Smooth muscle cell (in vitro differentiated cells): ENCODE results near the gene HS6ST2. TPM values are rescaled to one million over a fixed set of nuclear protein-coding genes. Genes with fewer than 3 reads are reported as not detected.

Source experiments
- DNase-seq: peaks from one replicate; lab custom pipeline; 2025; ENCODE audit not compliant: unreplicated experiment; lab: John Stamatoyannopoulos, UW
- H2AFZ ChIP-seq: fragments of 200-600 bp; sonication (generic); 2 replicates; pipeline ENCODE4 v1.6.0; 2016; ENCODE audit warnings: antibody characterized with exemption, low read depth, mild to moderate bottlenecking
- H3F3A ChIP-seq: fragments of 200-600 bp; sonication (generic); 2 replicates; pipeline ENCODE4 v1.6.0; 2017; ENCODE audit warnings: antibody characterized with exemption, low read depth
- H3K27ac ChIP-seq: fragments of 200-600 bp; sonication (generic); 2 replicates; pipeline ENCODE4 v1.5.1; 2016; ENCODE audit warnings: low read depth, mild to moderate bottlenecking
- H3K27me3 ChIP-seq: fragments of 200-600 bp; sonication (generic); 2 replicates; pipeline ENCODE4 v1.6.1; 2016; ENCODE audit warnings: low read depth, mild to moderate bottlenecking
- H3K36me3 ChIP-seq: fragments of 200-600 bp; sonication (generic); 2 replicates; pipeline ENCODE4 v1.5.1; 2016; ENCODE audit warnings: low read depth
- H3K4me1 ChIP-seq: fragments of 200-600 bp; sonication (generic); 2 replicates; pipeline ENCODE4 v1.5.1; 2016; ENCODE audit warnings: low read depth
- H3K4me2 ChIP-seq: fragments of 200-600 bp; sonication (generic); 2 replicates; pipeline ENCODE4 v1.6.0; 2016; ENCODE audit warnings: mild to moderate bottlenecking
- H3K4me3 ChIP-seq: fragments of 200-600 bp; sonication (generic); 2 replicates; pipeline ENCODE4 v1.5.1; 2016; ENCODE audit warnings: mild to moderate bottlenecking
- H3K79me2 ChIP-seq: fragments of 200-600 bp; sonication (generic); 2 replicates; pipeline ENCODE4 v1.6.0; 2016; ENCODE audit warnings: low read depth, mild to moderate bottlenecking
- H3K9ac ChIP-seq: fragments of 200-600 bp; sonication (generic); 2 replicates; pipeline ENCODE4 v1.6.0; 2016; ENCODE audit warnings: low read depth
- H3K9me3 ChIP-seq: fragments of 200-600 bp; sonication (generic); replicated peaks from 2 replicates; pipeline ENCODE4 v1.5.1; 2016; ENCODE audit warnings: low read depth
- H4K20me1 ChIP-seq: fragments of 200-600 bp; sonication (generic); 2 replicates; pipeline ENCODE4 v1.6.0; 2016; ENCODE audit warnings: low read depth
- CTCF ChIP-seq: fragments of 200-600 bp; sonication (generic); IDR thresholded peaks from 2 replicates; pipeline ENCODE4 v1.5.1; 2017; ENCODE audit warnings: borderline replicate concordance, mild to moderate bottlenecking, antibody characterized with exemption; ENCODE audit not compliant: insufficient read depth, poor library complexity, severe bottlenecking
- WGBS: methylation state at CpG from one replicate; pipeline ENCODE4 v1.1.7; 2016; ENCODE audit warnings: low lambda C conversion rate; 5-methylcytosine and 5-hydroxymethylcytosine counted together
- polyA plus RNA-seq: library from polyadenylated mRNA; unstranded; fragments of >200 nt; fragmentation: Nextera tagmentation; extraction: Ambion mirVana; gene quantifications from 2 replicates; pipeline ENCODE4 v1.2.1, GENCODE V29; 2016
- total RNA-seq: library from RNA; depleted of rRNA; stranded (reverse); fragments of >200 nt; gene quantifications from 2 replicates; pipeline ENCODE4 v1.2.3, GENCODE V29; 2014

Gene HS6ST2
- total and polyA plus RNA-seq, 2 experiments from 2014 or later = 12.7 to 13.3 TPM

DNA sequence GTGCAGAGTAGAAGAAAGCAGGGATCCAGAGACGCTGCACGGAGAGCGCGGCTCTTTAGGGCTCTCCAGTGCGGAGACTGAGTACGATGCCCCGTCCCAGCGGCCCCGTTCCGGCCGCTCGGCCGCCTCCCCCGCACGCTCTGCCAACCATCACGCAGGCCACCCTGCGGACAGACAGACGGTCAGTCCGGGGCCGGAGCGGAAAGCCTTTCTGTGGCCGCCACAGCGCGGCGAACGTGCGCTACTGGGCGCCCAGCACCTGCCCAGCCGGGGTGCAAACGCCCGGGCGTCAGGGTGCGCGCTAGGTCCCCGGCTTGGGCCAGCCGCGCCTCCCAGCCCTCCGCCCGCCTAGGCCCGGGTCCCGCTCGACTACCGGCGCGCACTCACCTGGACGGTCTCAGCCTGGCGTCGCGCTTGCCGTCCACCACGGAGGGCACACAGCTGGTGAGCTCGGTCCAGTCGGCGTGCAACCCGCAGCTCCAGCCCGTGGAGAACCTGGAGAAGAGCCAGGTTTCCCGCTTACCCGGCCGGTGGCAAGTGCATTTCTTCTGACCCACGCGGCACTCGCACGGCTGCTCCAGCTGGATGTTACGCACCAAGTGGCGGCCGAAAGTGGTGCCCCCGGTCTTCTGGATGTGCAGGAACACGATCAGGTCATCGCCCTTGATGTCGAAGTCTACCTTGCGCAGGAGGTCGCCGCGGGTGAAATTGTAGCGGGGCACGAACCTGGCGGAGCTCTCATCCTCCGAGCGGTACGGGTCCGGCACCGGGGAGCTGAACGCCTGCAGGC, 1.8 kb downstream of the HS6ST2 start:
- no peaks in the 10 kb centered on the region for H3K4me1 ChIP-seq
- no peaks in the 10 kb centered on the region for H3F3A ChIP-seq
- H3K4me3 ChIP-seq = peak overlapping the region; percentile 57
- DNase-seq = no peak
- no peak overlapping the region for H3K9ac ChIP-seq
- no peaks in the 10 kb centered on the region for H3K9me3 ChIP-seq
- no peak for TF ChIP-seq CTCF
- H3K4me2 ChIP-seq = peak overlapping the region; percentile 87
- no peaks in the 10 kb centered on the region for H4K20me1 ChIP-seq
- H2AFZ ChIP-seq = peak overlapping the region; percentile 66
- no peak overlapping the region for H3K27ac ChIP-seq
- H3K36me3 ChIP-seq = no peaks in the 10 kb centered on the region
- peaks cover 9% of the 10 kb centered on the region for H3K27me3 ChIP-seq
- no peaks in the 10 kb centered on the region for H3K79me2 ChIP-seq
- WGBS = 49% methylated on average over 72 of the region's 83 CpGs

GRCh38 chrX:132955690-132956089, 2.7 kb downstream of the HS6ST2 start:
- peak overlapping the region; percentile 43 for H2AFZ ChIP-seq
- DNase-seq = no peak
- H3K36me3 ChIP-seq = no peaks in the 10 kb centered on the region
- peak overlapping the region; percentile 57 for H3K4me3 ChIP-seq
- no peaks in the 10 kb centered on the region for H3F3A ChIP-seq
- H4K20me1 ChIP-seq = no peaks in the 10 kb centered on the region
- H3K27me3 ChIP-seq = peaks cover 9% of the 10 kb centered on the region
- H3K9me3 ChIP-seq = no peaks in the 10 kb centered on the region
- no peak for TF ChIP-seq CTCF
- H3K4me2 ChIP-seq = peak overlapping the region; percentile 87
- H3K9ac ChIP-seq = no peak overlapping the region
- H3K79me2 ChIP-seq = no peaks in the 10 kb centered on the region
- no peak overlapping the region for H3K27ac ChIP-seq
- no peaks in the 10 kb centered on the region for H3K4me1 ChIP-seq
- 60% methylated on average over 11 of the region's 11 CpGs for WGBS

GRCh38 chrX:132954323-132954722, 4.1 kb downstream of the HS6ST2 start:
- DNase-seq = no peak
- no peak overlapping the region for H3K4me3 ChIP-seq
- H4K20me1 ChIP-seq = no peaks in the 10 kb centered on the region
- H2AFZ ChIP-seq = no peak overlapping the region
- no peaks in the 10 kb centered on the region for H3K36me3 ChIP-seq
- H3K79me2 ChIP-seq = no peaks in the 10 kb centered on the region
- H3K9me3 ChIP-seq = no peaks in the 10 kb centered on the region
- 78% methylated on average over 3 of the region's 3 CpGs for WGBS
- no peaks in the 10 kb centered on the region for H3F3A ChIP-seq
- H3K27ac ChIP-seq = no peak overlapping the region
- no peak overlapping the region for H3K4me2 ChIP-seq
- H3K9ac ChIP-seq = no peak overlapping the region
- TF ChIP-seq CTCF = no peak
- H3K4me1 ChIP-seq = no peaks in the 10 kb centered on the region
- H3K27me3 ChIP-seq = peaks cover 9% of the 10 kb centered on the region

- H2AFZ ChIP-seq = no peak overlapping the region
- H3F3A ChIP-seq = no peaks in the 10 kb centered on the region
- no peak for DNase-seq
- WGBS = 68% methylated on average over 7 of the region's 7 CpGs
- no peak for TF ChIP-seq CTCF
- H3K79me2 ChIP-seq = no peaks in the 10 kb centered on the region
- H3K9me3 ChIP-seq = no peaks in the 10 kb centered on the region
- H3K4me1 ChIP-seq = no peaks in the 10 kb centered on the region
- no peaks in the 10 kb centered on the region for H4K20me1 ChIP-seq
- no peak overlapping the region for H3K27ac ChIP-seq
- no peak overlapping the region for H3K9ac ChIP-seq
- peaks cover 5% of the 10 kb centered on the region for H3K27me3 ChIP-seq
- H3K4me3 ChIP-seq = no peak overlapping the region
- no peaks in the 10 kb centered on the region for H3K36me3 ChIP-seq
- no peak overlapping the region for H3K4me2 ChIP-seq
These were observed 5.1 kb downstream of the HS6ST2 start for GRCh38 chrX:132953354-132953753.
